ENCODE data around the gene CCM2L. TPM values are rescaled to one million over a fixed set of nuclear protein-coding genes. Genes with fewer than 3 reads are reported as not detected.

The CCM2L gene
- total and polyA plus RNA-seq, 2 experiments from 2014 or later, result 4.9 to 13.3 TPM

DNA sequence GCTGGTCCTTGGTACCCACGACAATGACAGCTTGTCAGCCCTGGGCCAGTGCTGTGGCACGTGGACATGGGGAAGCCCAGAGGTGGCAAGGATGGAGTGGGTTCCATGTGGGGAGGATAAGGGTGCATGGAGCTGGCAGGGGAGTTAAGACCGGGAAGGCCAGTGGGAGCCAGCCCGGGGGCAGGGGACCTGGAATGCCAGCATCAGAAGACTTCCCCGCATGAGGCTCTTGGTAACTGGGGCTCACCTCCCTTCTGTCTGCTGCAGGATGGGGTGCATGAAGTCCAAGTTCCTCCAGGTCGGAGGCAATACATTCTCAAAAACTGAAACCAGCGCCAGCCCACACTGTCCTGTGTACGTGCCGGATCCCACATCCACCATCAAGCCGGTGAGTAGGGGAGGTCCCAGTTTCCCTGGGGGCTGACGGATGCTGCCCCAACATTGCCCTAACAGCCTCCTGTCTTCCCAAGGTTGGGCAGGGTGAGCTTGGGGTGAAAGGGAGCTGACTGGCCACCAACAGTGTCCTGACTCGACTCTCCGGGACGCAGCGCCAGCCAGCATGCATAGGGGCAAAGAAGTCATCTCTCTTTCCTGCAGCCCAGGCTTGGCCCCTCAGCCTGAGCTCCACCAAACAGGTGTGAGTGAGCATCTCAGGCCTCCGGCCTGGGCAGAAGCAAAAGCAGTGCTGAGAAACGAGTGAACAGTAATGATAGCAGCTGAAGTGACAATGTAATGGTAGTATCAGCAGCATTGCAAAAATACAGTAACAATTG lies 61.3 kb downstream of the CCM2L start:
- H2AFZ ChIP-seq, result peak overlapping the region; percentile 56
- H3K27ac Mint-ChIP-seq, result no peak overlapping the region
- peaks cover 4% of the 10 kb centered on the region; the same call in 1 of the 2 replicates for H3K9me2 ChIP-seq (ENCODE audit: insufficient read depth)
- DNase-seq (ENCODE audit: low spot score), result no peak
- no peak for TF ChIP-seq ETS1 (IDR thresholded peaks at IDR 0.05)
- no peak for TF ChIP-seq EZH2phosphoT487 (IDR thresholded peaks at IDR 0.05; ENCODE audit: unreplicated experiment)
- no peak for TF ChIP-seq JUNB (IDR thresholded peaks at IDR 0.05; ENCODE audit: unreplicated experiment)
- TF ChIP-seq CTCF (conservative IDR thresholded peaks at IDR 0.05; ENCODE audit: low read depth in 2 of 2), result no peak
- TF ChIP-seq ZNF114 (CRISPR knock-in tag; IDR thresholded peaks at IDR 0.05), result no peak
- TF ChIP-seq POLR2AphosphoS5 (IDR thresholded peaks at IDR 0.05; ENCODE audit: low read depth), result no peak
- no peak for TF ChIP-seq EZH2 (IDR thresholded peaks at IDR 0.05; ENCODE audit: low read depth, unreplicated experiment)
- TF ChIP-seq NANOG (IDR thresholded peaks at IDR 0.05; ENCODE audit: borderline replicate concordance), result no peak
- TF ChIP-seq, protein P1, sequence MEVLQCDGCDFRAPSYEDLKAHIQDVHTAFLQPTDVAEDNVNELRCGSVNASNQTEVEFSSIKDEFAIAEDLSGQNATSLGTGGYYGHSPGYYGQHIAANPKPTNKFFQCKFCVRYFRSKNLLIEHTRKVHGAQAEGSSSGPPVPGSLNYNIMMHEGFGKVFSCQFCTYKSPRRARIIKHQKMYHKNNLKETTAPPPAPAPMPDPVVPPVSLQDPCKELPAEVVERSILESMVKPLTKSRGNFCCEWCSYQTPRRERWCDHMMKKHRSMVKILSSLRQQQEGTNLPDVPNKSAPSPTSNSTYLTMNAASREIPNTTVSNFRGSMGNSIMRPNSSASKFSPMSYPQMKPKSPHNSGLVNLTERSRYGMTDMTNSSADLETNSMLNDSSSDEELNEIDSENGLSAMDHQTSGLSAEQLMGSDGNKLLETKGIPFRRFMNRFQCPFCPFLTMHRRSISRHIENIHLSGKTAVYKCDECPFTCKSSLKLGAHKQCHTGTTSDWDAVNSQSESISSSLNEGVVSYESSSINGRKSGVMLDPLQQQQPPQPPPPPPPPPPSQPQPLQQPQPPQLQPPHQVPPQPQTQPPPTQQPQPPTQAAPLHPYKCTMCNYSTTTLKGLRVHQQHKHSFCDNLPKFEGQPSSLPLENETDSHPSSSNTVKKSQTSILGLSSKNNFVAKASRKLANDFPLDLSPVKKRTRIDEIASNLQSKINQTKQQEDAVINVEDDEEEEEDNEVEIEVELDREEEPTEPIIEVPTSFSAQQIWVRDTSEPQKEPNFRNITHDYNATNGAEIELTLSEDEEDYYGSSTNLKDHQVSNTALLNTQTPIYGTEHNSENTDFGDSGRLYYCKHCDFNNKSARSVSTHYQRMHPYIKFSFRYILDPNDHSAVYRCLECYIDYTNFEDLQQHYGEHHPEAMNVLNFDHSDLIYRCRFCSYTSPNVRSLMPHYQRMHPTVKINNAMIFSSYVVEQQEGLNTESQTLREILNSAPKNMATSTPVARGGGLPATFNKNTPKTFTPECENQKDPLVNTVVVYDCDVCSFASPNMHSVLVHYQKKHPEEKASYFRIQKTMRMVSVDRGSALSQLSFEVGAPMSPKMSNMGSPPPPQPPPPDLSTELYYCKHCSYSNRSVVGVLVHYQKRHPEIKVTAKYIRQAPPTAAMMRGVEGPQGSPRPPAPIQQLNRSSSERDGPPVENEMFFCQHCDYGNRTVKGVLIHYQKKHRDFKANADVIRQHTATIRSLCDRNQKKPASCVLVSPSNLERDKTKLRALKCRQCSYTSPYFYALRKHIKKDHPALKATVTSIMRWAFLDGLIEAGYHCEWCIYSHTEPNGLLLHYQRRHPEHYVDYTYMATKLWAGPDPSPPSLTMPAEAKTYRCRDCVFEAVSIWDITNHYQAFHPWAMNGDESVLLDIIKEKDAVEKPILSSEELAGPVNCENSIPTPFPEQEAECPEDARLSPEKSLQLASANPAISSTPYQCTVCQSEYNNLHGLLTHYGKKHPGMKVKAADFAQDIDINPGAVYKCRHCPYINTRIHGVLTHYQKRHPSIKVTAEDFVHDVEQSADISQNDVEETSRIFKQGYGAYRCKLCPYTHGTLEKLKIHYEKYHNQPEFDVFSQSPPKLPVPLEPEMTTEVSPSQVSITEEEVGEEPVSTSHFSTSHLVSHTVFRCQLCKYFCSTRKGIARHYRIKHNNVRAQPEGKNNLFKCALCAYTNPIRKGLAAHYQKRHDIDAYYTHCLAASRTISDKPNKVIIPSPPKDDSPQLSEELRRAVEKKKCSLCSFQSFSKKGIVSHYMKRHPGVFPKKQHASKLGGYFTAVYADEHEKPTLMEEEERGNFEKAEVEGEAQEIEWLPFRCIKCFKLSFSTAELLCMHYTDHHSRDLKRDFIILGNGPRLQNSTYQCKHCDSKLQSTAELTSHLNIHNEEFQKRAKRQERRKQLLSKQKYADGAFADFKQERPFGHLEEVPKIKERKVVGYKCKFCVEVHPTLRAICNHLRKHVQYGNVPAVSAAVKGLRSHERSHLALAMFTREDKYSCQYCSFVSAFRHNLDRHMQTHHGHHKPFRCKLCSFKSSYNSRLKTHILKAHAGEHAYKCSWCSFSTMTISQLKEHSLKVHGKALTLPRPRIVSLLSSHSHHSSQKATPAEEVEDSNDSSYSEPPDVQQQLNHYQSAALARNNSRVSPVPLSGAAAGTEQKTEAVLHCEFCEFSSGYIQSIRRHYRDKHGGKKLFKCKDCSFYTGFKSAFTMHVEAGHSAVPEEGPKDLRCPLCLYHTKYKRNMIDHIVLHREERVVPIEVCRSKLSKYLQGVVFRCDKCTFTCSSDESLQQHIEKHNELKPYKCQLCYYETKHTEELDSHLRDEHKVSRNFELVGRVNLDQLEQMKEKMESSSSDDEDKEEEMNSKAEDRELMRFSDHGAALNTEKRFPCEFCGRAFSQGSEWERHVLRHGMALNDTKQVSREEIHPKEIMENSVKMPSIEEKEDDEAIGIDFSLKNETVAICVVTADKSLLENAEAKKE (CRISPR knock-in tag; IDR thresholded peaks at IDR 0.05), result no peak
- TF ChIP-seq, protein P2, sequence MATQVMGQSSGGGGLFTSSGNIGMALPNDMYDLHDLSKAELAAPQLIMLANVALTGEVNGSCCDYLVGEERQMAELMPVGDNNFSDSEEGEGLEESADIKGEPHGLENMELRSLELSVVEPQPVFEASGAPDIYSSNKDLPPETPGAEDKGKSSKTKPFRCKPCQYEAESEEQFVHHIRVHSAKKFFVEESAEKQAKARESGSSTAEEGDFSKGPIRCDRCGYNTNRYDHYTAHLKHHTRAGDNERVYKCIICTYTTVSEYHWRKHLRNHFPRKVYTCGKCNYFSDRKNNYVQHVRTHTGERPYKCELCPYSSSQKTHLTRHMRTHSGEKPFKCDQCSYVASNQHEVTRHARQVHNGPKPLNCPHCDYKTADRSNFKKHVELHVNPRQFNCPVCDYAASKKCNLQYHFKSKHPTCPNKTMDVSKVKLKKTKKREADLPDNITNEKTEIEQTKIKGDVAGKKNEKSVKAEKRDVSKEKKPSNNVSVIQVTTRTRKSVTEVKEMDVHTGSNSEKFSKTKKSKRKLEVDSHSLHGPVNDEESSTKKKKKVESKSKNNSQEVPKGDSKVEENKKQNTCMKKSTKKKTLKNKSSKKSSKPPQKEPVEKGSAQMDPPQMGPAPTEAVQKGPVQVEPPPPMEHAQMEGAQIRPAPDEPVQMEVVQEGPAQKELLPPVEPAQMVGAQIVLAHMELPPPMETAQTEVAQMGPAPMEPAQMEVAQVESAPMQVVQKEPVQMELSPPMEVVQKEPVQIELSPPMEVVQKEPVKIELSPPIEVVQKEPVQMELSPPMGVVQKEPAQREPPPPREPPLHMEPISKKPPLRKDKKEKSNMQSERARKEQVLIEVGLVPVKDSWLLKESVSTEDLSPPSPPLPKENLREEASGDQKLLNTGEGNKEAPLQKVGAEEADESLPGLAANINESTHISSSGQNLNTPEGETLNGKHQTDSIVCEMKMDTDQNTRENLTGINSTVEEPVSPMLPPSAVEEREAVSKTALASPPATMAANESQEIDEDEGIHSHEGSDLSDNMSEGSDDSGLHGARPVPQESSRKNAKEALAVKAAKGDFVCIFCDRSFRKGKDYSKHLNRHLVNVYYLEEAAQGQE (IDR thresholded peaks at IDR 0.05; ENCODE audit: unreplicated experiment), result no peak
- no peak for TF ChIP-seq STAT1 (IDR thresholded peaks at IDR 0.05; ENCODE audit: unreplicated experiment)
- no peak for TF ChIP-seq CREB1 (CRISPR knock-in tag; IDR thresholded peaks at IDR 0.05; ENCODE audit: low read depth)
- TF ChIP-seq ZNF331 (CRISPR knock-in tag; IDR thresholded peaks at IDR 0.05; ENCODE audit: low read depth), result no peak
- H3K4me1 ChIP-seq (ENCODE audit: insufficient read depth), result no peaks in the 10 kb centered on the region
- ATAC-seq, result no peak
- no peaks in the 10 kb centered on the region for H3K36me3 Mint-ChIP-seq (ENCODE audit: low read depth)
- H3K4me3 Mint-ChIP-seq, result no peak overlapping the region
- no peaks in the 10 kb centered on the region for H3K36me3 ChIP-seq (ENCODE audit: insufficient read depth)
- H3K27me3 ChIP-seq (ENCODE audit: insufficient read depth), result no peaks in the 10 kb centered on the region
- no peak overlapping the region for H3K4me3 ChIP-seq
- H3K4me2 ChIP-seq, result no peak overlapping the region
- no peaks in the 10 kb centered on the region for H3K79me2 ChIP-seq (replicated peaks; ENCODE audit: insufficient read depth)
- no peaks in the 10 kb centered on the region for H3K27me3 Mint-ChIP-seq (ENCODE audit: insufficient read depth, low read depth, poor library complexity)
- no peaks in the 10 kb centered on the region for H3F3A ChIP-seq (replicated peaks; ENCODE audit: low read depth)
- H4K20me1 ChIP-seq (replicated peaks; ENCODE audit: insufficient read depth), result no peaks in the 10 kb centered on the region
- no peak overlapping the region for H3K27ac ChIP-seq (ENCODE audit: low read depth)
- peaks cover 3% of the 10 kb centered on the region; the same call in 2 of the 3 replicates for H3K4me1 Mint-ChIP-seq
- peaks cover 10% of the 10 kb centered on the region; the same call in 2 of the 3 replicates for H3K9me3 Mint-ChIP-seq
